ENCODE measurements around the gene C17orf100. TPM values are rescaled to one million over a fixed set of nuclear protein-coding genes. Genes with fewer than 3 reads are reported as not detected.

C17orf100 gene
- polyA plus RNA-seq, 1 donor (not counting 4 experiments of a cell fraction or from before 2014, with no cell fraction given): 0.49 TPM

DNA sequence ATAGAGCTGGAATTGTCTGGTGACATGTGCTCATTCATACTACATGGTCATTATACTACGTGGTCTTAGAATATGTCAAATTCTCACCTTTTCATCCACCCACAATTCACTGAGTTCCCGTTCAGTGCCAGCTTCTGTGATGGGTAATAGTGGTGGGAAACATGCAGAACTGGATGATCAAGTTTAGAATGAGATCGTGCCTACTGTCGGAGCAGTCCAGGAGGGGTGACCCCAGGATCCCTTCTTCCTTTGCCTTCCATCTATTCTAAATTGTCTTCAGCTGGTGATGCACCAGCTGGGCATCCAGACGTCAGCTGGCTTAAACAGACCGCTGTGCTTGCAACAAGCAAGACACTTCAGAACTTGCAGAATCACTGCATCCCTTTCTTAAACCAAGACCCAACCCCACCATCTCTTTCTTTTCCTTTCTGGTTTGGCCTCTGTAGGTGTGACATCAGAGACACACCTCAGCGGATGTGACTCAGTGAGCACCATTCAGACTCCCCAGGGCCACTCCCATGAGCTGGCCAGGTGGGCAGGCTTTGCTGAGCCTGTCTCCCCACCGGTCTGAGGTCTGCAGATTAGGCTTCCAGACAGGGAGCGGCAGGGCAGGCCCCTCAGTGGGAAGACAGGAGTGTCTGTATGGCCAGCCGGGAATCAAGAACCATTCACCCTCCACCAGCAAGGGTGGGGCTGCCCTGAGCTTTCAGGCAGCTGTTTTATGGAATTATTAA is 18.1 kb downstream of the C17orf100 start:
- Histone ChIP-seq H3K27me3 (ENCODE audit: control insufficient read depth, extremely low read depth, insufficient read depth, low read length) (no peaks in the 10 kb centered on the region), H3K4me3 (ENCODE audit: control insufficient read depth in 2 of 3, extremely low read depth in 1 of 3, insufficient read depth in 2 of 3, low read depth in 1 of 3, low read length in 3 of 3) (peak overlapping the region in 2 of 3 experiments; percentile 31 to 41), H3K9me3 (ENCODE audit: control insufficient read depth, low read depth, low read length) (no peaks in the 10 kb centered on the region), H3K9me1 (ENCODE audit: control insufficient read depth, extremely low read depth, insufficient read depth, low read length) (no peaks in the 10 kb centered on the region), H2AFZ (ENCODE audit: control insufficient read depth, low read length) (peak overlapping the region; percentile 51), H3K27ac (ENCODE audit: control insufficient read depth, insufficient read depth, low read length) (peak overlapping the region; percentile 92), H3K4me2 (ENCODE audit: control insufficient read depth, extremely low read depth, insufficient read depth, low read depth, low read length) (peak overlapping the region; percentile 84), H4K20me1 (ENCODE audit: control insufficient read depth, extremely low read depth, insufficient read depth, low read length) (no peaks in the 10 kb centered on the region), H3K4me1 (ENCODE audit: control insufficient read depth, extremely low read depth, insufficient read depth, low read length) (peaks cover 41% of the 10 kb centered on the region), H3K9ac (ENCODE audit: control insufficient read depth, extremely low read depth, insufficient read depth, low read length) (peak overlapping the region; percentile 61), H3K36me3 (ENCODE audit: control insufficient read depth in 2 of 2, extremely low read depth in 1 of 2, insufficient read depth in 2 of 2, low read length in 2 of 2) (no peaks in the 10 kb centered on the region), H3K79me2 (ENCODE audit: control insufficient read depth, insufficient read depth, low read length) (no peaks in the 10 kb centered on the region)
- dilution Hi-C loops (cut with MboI; ENCODE audit: extremely low pct_ligation_motif_present, low sequenced_read_pairs): no loop called here
- TF ChIP-seq EZH2 (IDR thresholded peaks at IDR 0.05; ENCODE audit: low read length): no peak
- TF ChIP-seq, protein P1, sequence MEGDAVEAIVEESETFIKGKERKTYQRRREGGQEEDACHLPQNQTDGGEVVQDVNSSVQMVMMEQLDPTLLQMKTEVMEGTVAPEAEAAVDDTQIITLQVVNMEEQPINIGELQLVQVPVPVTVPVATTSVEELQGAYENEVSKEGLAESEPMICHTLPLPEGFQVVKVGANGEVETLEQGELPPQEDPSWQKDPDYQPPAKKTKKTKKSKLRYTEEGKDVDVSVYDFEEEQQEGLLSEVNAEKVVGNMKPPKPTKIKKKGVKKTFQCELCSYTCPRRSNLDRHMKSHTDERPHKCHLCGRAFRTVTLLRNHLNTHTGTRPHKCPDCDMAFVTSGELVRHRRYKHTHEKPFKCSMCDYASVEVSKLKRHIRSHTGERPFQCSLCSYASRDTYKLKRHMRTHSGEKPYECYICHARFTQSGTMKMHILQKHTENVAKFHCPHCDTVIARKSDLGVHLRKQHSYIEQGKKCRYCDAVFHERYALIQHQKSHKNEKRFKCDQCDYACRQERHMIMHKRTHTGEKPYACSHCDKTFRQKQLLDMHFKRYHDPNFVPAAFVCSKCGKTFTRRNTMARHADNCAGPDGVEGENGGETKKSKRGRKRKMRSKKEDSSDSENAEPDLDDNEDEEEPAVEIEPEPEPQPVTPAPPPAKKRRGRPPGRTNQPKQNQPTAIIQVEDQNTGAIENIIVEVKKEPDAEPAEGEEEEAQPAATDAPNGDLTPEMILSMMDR (optimal IDR thresholded peaks at IDR 0.05 in 1 of 3, IDR thresholded peaks at IDR 0.05 in 1 of 3, conservative IDR thresholded peaks at IDR 0.05 in 1 of 3; ENCODE audit: extremely low read depth in 1 of 3, insufficient read depth in 2 of 3, low read length in 3 of 3): peak in 1 of 3 experiments; percentile 6
- FAIRE-seq (peak; percentile 99), DNase-seq (ENCODE audit: low read depth, low spot score) (peak; percentile 96)

DNA sequence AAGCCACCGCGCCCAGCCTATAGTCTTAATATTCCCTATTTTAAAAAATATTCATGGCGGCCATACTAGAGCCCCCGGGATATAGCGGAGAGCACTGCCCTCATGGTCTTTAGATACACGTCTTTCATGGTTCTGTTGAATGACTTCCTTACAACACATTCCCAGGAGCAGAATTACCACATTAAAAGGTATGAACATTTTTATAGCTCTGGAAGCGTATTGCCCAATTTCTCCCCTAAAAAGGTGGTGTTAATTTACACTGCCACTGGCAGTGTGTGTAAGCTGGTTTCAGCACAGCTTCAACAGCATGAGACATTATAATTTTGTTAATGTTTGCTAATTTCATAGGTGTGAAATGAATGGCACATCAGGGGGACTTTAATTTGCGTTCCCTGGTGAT is 19.0 kb downstream of the C17orf100 start:
- Histone ChIP-seq H3K79me2 (ENCODE audit: control insufficient read depth, insufficient read depth, low read length) (no peaks in the 10 kb centered on the region), H3K36me3 (ENCODE audit: control insufficient read depth in 2 of 2, extremely low read depth in 1 of 2, insufficient read depth in 2 of 2, low read length in 2 of 2) (no peaks in the 10 kb centered on the region), H4K20me1 (ENCODE audit: control insufficient read depth, extremely low read depth, insufficient read depth, low read length) (no peaks in the 10 kb centered on the region), H3K4me3 (ENCODE audit: control insufficient read depth in 2 of 3, extremely low read depth in 1 of 3, insufficient read depth in 2 of 3, low read depth in 1 of 3, low read length in 3 of 3) (no peak overlapping the region), H3K9ac (ENCODE audit: control insufficient read depth, extremely low read depth, insufficient read depth, low read length) (peak overlapping the region; percentile 61), H2AFZ (ENCODE audit: control insufficient read depth, low read length) (no peak overlapping the region), H3K4me2 (ENCODE audit: control insufficient read depth, extremely low read depth, insufficient read depth, low read depth, low read length) (peak overlapping the region; percentile 84), H3K9me3 (ENCODE audit: control insufficient read depth, low read depth, low read length) (no peaks in the 10 kb centered on the region), H3K4me1 (ENCODE audit: control insufficient read depth, extremely low read depth, insufficient read depth, low read length) (peaks cover 43% of the 10 kb centered on the region), H3K9me1 (ENCODE audit: control insufficient read depth, extremely low read depth, insufficient read depth, low read length) (no peaks in the 10 kb centered on the region), H3K27me3 (ENCODE audit: control insufficient read depth, extremely low read depth, insufficient read depth, low read length) (no peaks in the 10 kb centered on the region), H3K27ac (ENCODE audit: control insufficient read depth, insufficient read depth, low read length) (peak overlapping the region; percentile 92)
- no peak for DNase-seq (ENCODE audit: low read depth, low spot score)
- no peak for TF ChIP-seq EZH2 (IDR thresholded peaks at IDR 0.05; ENCODE audit: low read length)
- TF ChIP-seq, protein P1 (optimal IDR thresholded peaks at IDR 0.05 in 1 of 3, IDR thresholded peaks at IDR 0.05 in 1 of 3, conservative IDR thresholded peaks at IDR 0.05 in 1 of 3; ENCODE audit: extremely low read depth in 1 of 3, insufficient read depth in 2 of 3, low read length in 3 of 3): no peak
- dilution Hi-C loops (cut with MboI; ENCODE audit: extremely low pct_ligation_motif_present, low sequenced_read_pairs): no loop called here
- peak; percentile 66 for FAIRE-seq

All from keratinocyte (primary cell).